Stimulated activated CD4-positive, alpha-beta T cell treated with anti-CD3 and anti-CD28 coated beads, TNF-alpha, amount 100 ng/mL, for 24 hours (primary cell): Measurements from ENCODE around the gene MAN1B1.

Experiments used
- DNase-seq, 3 experiments: peaks; one replicate each; pipeline ENCODE4 v3.0.0-alpha.2; 2020; ENCODE audit warnings: low read depth in 3 of 3

Gene MAN1B1

DNA sequence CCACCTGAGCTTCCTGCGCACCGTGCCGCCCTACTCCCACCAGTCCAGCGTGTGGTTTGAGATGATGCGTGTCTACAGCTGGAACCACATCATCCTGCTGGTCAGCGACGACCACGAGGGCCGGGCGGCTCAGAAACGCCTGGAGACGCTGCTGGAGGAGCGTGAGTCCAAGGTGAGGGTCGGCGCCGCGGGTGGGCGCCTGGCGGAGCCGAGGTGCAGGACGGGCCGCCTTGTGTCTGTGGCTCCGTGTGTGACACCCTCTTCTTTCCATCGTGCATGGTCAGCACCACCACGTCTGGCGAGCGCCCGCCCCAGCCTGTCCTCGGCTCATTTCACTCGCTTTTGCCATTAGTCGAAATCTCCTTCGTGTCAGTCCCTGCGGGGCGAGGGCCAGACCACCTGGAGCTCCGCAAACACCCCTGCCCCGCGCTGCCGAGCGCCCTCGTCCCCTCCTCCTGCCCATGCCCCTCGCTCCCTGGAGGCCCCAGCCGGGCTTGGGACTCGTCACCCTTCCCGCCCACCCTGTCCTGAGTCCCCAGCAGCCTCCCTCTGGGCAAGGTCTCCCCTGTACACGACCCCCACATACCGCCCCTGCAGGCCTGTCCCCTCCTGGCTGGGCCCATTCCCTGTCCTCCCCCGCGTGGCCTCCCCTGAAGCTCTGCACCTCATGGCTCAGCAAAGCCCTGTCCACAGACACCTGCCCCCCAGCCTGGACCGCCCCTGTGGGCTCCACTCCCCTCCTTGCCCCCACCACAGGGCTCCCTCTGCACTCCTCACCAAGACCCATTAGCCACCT lies 59.1 kb downstream of the MAN1B1 start:
- DNase-seq, result no peak

- DNase-seq, result no peak
These were observed 59.7 kb downstream of the MAN1B1 start for GRCh38 chr9:137146527-137146918.

DNA sequence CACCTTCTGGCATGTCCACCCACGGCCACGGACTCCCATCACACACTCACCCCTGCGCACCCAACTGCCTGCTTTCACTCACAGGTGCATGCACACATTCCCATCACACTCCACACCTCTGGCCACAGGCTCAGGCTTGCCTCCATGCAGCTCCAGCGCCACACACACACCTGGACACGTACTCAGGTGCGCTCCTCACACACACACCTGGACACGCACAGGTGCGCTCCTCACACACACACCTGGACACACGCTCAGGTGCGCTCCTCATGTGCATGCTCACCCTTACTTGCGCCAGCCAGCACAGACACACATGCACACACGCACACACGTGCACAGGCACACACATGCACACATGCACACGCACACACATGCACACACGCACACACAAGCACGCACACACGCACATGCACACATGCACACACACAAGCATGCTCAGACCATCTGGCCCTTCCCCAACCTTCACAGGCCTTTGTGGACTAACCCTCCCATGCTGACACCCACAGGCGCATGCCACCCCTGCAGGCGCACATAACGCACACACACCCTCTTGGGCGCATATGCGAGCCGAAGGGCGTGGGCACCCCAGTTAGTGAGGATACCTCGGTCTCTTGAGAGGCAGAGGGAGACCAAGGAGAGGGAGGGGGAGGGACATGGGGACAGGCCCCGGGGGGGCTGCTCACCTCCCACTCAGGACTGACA lies 60.5 kb downstream of the MAN1B1 start:
- no peak for DNase-seq

- no peak for DNase-seq
These were observed 61.0 kb downstream of the MAN1B1 start for GRCh38 chr9:137147793-137148160.

DNA sequence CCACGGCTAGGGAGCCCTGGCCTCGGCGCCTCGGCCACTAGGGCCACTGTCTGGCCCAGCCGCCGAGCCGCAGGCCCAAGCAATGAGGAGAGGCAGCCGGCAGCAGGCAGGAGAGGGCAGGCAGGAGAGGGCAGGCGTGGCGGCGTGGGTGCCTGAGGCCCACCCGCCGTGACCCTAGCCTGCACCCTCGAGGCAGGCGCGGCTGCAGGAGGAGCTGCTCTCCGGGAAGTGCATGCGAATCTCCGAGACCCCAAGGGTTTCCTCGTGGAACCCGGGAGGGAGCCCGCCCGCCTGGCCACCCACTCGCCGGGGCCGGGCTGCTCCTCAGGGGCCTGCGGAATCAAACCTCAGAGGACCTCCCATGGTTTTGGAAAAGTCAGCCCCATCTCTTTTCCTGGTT lies 61.5 kb downstream of the MAN1B1 start:
- no peak for DNase-seq

GRCh38 chr9:137148661-137149060 lies 61.9 kb downstream of the MAN1B1 start:
- no peak for DNase-seq

DNA sequence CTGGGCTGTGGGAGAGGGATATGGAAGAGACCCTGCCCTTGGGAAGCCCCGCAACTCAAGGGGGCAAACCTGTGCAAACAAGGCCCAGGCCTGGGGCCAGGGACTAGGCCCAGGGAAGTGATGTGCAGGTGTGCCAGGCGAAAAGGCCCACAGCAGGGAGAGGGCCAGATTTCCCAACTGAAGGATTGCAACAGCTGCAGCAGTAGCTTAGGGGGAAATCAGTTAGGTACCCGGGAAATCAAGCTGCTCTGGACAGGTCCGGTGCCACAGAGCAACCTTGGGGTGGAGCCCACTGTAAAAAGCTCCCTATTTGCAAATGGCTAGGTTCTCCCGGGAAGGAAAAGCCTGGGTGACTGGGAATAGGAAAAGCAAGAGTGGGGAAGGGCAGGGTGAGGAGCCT lies 62.6 kb downstream of the MAN1B1 start:
- DNase-seq, result no peak

DNA sequence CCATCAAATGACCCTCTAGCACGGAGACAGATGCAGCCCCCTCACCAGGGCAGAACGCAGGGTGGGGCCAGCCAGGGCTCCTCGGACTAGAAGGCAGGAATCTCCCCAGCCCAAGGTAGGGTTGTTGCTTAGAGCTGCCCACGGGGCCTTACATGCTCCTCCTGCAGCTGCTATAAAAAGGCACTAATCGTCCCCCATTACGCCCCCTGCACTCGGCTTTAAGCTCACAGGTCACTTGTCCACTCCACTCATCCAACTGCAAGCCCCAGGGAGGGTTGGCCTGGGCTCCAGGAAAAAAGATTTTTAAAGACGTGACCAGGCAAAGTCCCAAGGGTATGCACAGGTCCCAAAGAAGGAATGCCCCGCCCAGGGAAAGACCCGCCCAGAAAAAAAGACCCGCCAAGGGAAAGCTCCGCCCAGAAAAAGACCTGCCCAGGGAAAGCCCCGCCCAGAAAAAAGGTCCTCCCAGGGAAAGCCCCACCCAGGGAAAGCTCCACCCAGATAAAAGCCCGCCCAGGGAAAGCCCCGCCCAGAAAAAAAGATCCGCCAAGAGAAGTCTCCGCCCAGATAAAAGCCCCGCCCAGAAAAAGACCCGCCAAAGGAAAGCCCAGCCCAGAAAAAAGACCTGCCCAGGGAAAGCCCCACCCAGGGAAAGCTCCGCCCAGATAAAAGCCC lies 63.3 kb downstream of the MAN1B1 start:
- peak in 1 of 3 experiments; percentile 53 for DNase-seq

DNA sequence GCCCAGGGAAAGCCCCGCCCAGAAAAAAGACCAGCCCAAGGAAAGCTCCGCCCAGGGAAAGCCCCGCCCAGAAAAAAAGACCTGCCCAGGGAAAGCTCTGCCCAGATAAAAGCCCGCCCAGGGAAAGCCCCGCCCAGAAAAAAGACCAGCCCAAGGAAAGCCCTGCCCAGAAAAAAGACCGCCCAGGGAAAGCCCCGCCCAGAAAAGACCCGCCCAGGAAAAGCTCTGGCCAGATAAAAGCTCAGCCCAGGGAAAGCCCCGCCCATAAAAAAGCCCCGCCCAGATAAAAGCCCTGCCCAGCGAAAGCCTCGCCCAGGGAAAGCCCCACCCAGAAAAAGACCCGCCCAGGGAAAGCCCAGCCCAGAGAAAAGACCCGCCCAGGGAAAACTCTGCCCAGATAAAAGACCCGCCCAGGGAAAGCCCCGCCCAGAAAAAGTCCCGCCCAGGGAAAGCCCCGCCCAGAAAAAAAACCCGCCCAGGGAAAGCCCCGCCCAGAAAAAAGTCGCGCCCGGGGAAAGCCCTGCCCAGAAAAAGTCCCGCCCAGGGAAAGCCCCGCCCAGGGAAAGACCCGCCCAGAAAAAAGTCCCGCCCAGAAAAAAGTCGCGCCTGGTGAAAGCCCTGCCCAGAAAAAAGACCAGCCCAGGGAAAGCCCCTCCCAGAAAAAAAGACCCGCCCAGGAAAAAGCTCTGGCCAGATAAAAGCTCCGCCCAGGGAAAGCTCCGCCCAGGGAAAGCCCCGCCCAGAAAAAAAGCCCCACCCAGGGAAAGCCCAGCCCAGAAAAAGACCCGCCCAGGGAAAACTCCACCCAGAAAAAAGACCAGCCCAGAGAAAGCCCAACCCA lies 64.1 kb downstream of the MAN1B1 start:
- DNase-seq, result peak; percentile 15 to 66 (median 33)

DNA sequence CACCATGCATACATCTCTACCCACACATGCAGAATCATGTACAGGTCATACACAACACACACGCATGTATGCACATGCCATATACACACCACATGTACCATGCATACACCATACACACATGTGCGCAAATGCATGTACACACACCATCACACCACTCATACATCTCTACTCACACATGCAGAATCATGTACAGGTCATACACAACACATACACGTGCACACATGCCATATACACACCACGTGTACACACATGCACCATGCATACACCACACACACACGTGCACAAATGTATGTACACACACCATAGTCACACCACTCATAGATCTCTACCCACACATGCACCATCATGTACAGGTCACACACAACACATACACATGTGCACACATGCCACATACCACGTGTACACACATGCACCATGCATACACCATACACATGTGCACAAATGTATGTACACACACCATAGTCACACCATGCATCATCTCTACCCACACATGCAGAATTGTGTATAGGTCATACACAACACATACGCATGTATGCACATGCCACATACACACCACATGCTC lies 66.1 kb downstream of the MAN1B1 start:
- no peak for DNase-seq

DNA sequence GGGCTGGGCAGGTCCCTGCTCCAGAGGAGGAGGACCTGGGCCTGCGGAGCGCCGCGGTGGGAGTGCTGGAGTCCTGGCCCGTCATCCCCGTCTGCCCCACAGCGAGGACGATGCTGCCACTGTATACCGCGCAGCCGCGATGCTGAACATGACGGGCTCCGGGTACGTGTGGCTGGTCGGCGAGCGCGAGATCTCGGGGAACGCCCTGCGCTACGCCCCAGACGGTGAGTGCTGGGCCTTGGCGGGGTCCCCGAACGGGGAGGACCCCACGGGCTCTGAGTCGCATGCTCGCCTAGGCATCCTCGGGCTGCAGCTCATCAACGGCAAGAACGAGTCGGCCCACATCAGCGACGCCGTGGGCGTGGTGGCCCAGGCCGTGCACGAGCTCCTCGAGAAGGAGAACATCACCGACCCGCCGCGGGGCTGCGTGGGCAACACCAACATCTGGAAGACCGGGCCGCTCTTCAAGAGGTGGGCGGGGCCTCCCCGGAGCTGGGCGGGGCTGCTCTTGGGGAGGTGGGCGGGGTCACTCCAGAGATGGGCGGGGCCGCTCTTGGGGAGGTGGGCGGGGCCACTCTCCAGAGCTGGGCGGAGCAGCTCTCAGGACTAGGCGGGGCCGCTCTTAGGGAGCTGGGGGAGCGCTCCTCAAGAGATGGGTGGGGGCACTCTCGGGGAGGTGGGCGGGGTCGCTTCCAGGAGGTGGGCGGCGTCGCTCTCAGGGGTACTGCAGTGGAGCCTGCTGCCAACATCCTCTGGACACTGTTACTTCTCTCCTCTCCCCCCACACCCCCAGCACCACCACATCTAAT lies 70.0 kb downstream of the MAN1B1 start:
- peak; percentile 22 to 62 (median 31) for DNase-seq

- DNase-seq, result no peak
These were observed 71.0 kb downstream of the MAN1B1 start for GRCh38 chr9:137157618-137158415.

DNA sequence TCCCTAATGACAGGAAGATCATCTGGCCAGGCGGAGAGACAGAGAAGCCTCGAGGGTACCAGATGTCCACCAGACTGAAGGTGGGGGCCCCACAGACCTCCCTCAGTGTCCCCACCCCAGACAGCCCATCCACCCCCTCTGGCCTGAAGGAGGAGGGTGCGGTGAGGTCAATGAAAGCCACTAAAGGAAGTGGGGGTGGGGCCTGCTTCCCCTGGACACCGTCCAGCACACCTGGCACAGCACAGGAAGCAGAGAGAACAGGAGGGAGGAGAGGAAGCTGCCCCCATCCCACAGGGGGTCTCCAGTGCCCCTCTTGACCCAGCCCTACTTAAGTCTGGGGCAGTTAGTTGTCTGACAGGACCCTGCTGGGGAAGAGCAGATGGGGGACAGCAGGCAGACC lies 71.8 kb downstream of the MAN1B1 start:
- no peak for DNase-seq
